Measurements from ENCODE around the gene SH3PXD2A. TPM values are rescaled to one million over a fixed set of nuclear protein-coding genes. Genes with fewer than 3 reads are reported as not detected.

SH3PXD2A gene
- total and polyA plus RNA-seq, 4 donors = 18.7 to 69.1 (median 42.5) TPM

DNA sequence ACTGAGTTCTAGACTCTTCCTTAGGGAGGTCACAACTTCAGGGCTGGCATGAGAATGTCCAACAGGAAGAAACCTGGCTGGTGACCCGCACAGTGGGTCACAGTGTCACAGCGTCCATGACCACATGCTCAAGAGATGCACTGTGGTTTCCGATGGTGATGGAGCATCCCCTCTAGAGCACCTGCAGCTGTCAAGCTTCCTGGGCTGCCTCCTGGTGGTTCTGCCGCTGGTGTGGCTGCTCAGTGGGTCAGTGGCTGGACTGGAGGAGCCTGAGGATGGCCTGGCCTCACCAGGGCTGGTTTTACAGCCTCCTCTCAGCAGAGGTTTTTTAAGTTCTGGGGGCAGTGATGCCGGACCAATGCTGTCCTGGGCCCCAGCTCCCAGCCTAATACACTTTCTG, 149.3 kb downstream of the SH3PXD2A start:
- WGBS, 2 donors = 90 to 92% methylated on average over 5 of the region's 5 CpGs
- H3K27me3 ChIP-seq (ENCODE audit: control insufficient read depth in 1 of 2, insufficient read depth in 2 of 2, low read length in 1 of 2) = no peaks in the 10 kb centered on the region
- no peaks in the 10 kb centered on the region for H3K36me3 ChIP-seq (ENCODE audit: control insufficient read depth in 1 of 2, insufficient read depth in 2 of 2, low read length in 1 of 2)
- no peak overlapping the region for H3K27ac ChIP-seq (ENCODE audit: low read depth in 1 of 2, low read length in 2 of 2)
- no peaks in the 10 kb centered on the region for H3K9me3 ChIP-seq (ENCODE audit: control insufficient read depth, low read length)
- DNase-seq (no peak), ATAC-seq (ENCODE audit: low FRiP score) (no peak)
- no peak overlapping the region for H3K4me3 ChIP-seq (ENCODE audit: low read length in 2 of 2)
- intact Hi-C loops (cut with DNase I) = no loop called here
- H3K4me1 ChIP-seq (ENCODE audit: control insufficient read depth in 1 of 2, insufficient read depth in 2 of 2, low read length in 2 of 2) = no peaks in the 10 kb centered on the region

DNA sequence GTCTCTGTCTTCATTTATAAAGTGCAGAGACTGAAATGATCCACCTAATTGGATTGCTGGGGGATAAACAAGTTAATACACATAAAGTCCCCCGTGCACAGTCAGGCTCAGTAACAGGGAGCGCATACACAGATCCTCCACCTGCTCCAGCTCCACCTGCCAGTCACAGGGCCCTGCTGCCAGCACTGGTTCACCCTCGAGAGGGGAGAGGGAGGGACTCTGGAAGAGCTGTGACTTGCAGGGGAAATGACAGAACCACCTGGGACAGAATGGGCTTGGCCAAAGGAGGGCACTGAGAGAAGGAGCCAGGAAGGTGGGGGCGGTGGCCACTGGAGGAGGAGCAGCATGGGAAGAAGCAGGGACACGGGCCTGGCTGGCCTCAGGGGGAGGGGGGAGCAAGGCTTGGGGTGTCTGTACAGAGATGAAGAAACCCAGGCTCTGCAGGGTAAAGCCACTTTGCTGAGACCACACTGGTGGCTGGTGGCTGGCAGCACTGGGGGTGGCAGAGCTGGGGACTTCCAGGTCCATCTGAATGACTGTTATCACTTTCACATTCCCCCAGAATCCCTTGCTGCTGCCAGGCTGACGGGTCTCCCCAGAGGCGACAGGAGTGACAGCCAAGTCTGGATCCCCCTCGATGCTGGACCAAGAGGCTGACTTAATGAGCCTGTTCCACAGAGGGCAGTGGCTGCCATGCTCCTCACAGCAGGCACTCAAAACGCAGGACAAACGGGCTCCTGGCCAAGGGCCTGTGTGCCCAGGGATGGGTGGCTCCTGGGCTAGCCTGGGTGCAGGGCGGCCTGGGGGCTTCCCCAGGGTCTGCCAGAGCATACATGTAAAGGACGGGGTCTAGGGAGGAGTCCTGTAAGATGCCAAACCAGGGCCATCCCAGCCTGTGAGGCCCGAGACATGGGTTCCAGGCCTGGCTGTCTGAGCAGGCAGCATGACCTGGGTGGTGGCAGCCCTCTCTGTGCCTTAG, 151.1 kb downstream of the SH3PXD2A start:
- ATAC-seq (ENCODE audit: low FRiP score) = no peak
- no peak overlapping the region for H3K27ac ChIP-seq (ENCODE audit: low read depth in 1 of 2, low read length in 2 of 2)
- 79 to 82% methylated on average over 13 of the region's 13 CpGs for whole genome bisulfite sequencing, 2 donors

DNA sequence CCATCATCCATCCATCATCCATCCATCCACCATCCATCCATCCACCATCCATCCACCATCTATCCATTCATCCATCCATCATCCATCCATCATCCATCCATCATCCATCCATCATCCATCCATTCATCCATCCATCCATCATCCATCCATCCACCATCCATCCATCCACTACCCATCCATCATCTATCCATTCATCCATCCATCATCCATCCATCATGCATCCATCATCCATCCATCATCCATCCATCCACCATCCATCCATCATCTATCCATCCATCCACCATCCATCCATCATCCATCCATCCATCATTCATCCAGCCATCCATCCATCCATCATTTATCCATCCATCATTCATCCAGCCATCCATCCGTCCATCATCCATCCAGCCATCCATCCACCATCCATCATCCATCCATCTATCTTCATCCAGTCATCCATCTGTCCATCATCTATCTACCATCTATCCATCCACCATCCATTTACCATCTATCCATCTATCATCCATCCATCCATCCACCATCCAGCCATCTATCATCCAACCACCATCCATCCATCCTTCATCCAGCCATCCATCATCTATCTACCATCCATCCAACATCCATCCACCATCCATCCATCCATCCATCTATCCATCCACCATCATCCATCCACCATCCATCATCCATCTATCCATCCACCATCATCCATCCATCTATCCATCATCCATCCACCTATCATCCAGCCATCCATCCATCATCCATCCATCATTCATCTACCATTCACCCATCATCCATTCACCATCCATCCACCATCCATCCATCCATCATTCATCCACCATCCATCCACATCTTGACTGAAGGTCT, 153.8 kb downstream of the SH3PXD2A start:
- ATAC-seq (ENCODE audit: low FRiP score) (no peak), DNase-seq (no peak)
- Histone ChIP-seq H3K27me3 (ENCODE audit: control insufficient read depth in 1 of 2, insufficient read depth in 2 of 2, low read length in 1 of 2) (no peaks in the 10 kb centered on the region), H3K4me3 (ENCODE audit: low read length in 2 of 2) (no peak overlapping the region), H3K36me3 (ENCODE audit: control insufficient read depth in 1 of 2, insufficient read depth in 2 of 2, low read length in 1 of 2) (no peaks in the 10 kb centered on the region), H3K27ac (ENCODE audit: low read depth in 1 of 2, low read length in 2 of 2) (no peak overlapping the region), H3K9me3 (ENCODE audit: control insufficient read depth, low read length) (no peaks in the 10 kb centered on the region), H3K4me1 (ENCODE audit: control insufficient read depth in 1 of 2, insufficient read depth in 2 of 2, low read length in 2 of 2) (no peaks in the 10 kb centered on the region)
- intact Hi-C loops (cut with DNase I) = no loop called here
- WGBS, 2 donors = 63 to 81% methylated on average over 1 of the region's 1 CpG

More for the DNA sequence above, 151.1 kb downstream of the SH3PXD2A start:
- intact Hi-C loops (cut with DNase I) = no loop called here
- Histone ChIP-seq H3K9me3 (ENCODE audit: control insufficient read depth, low read length) (no peaks in the 10 kb centered on the region), H3K4me1 (ENCODE audit: control insufficient read depth in 1 of 2, insufficient read depth in 2 of 2, low read length in 2 of 2) (no peaks in the 10 kb centered on the region), H3K27me3 (ENCODE audit: control insufficient read depth in 1 of 2, insufficient read depth in 2 of 2, low read length in 1 of 2) (no peaks in the 10 kb centered on the region), H3K36me3 (ENCODE audit: control insufficient read depth in 1 of 2, insufficient read depth in 2 of 2, low read length in 1 of 2) (no peaks in the 10 kb centered on the region), H3K4me3 (ENCODE audit: low read length in 2 of 2) (no peak overlapping the region)
- no peak for DNase-seq

DNA sequence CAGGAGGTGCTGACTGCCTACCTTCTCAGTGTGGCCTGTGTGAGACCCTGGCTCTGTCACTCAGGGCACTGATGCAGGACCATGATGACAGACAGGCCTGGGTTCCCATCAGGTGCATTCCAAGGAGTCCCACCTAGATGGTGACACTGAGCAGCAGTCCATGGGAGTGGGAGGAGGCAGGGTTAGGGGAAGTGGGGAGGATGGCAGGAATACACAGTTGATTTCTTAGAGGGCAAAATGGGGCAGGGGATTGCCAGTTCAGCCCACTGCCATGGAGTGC, 155.0 kb downstream of the SH3PXD2A start:
- ATAC-seq (ENCODE audit: low FRiP score) (no peak), DNase-seq (no peak)
- Histone ChIP-seq H3K4me3 (ENCODE audit: low read length in 2 of 2) (no peak overlapping the region), H3K4me1 (ENCODE audit: control insufficient read depth in 1 of 2, insufficient read depth in 2 of 2, low read length in 2 of 2) (no peaks in the 10 kb centered on the region), H3K27ac (ENCODE audit: low read depth in 1 of 2, low read length in 2 of 2) (no peak overlapping the region), H3K9me3 (ENCODE audit: control insufficient read depth, low read length) (no peaks in the 10 kb centered on the region), H3K36me3 (ENCODE audit: control insufficient read depth in 1 of 2, insufficient read depth in 2 of 2, low read length in 1 of 2) (no peaks in the 10 kb centered on the region), H3K27me3 (ENCODE audit: control insufficient read depth in 1 of 2, insufficient read depth in 2 of 2, low read length in 1 of 2) (no peaks in the 10 kb centered on the region)
- intact Hi-C loops (cut with DNase I) = no loop called here

DNA sequence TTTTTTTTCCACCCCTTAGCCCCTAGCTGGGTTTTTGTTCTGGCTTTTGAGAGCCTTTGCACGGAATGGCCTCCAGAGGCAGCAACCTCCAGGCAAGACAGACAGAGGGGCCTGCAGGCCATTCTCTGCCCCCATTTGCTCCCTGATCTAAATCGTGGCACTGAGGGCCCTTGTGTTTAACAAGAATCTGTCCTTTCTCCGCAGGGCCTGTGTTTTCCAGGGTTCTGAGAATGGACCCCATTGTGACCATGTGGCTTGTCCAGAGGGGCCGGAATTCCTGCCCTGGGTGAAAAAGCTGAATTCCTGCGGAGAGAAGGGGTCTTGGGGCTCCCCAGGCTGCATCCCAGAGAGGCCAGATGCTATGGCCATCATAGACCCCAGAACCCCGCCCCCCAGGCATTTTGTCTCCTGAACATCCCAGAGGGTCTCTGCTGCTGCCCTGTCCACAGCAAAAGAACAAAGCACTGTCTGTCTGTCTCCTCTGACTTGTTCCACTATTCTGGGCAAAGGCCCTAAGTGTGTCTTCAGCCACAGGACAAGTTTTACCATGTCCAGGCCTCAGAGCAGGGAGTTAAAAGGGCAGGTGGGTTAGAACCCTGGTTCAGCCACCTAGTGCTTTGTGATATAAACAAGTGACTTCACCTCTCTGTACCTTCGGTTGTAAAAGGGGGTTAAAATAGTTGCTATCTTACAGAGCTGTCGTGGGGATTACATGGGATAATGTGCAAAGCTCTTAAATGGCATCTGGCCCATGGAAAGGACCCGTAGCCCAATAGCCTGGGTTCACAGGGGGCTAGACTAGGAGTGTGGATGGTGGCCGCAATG, 155.6 kb downstream of the SH3PXD2A start:
- Histone ChIP-seq H3K4me1 (ENCODE audit: control insufficient read depth in 1 of 2, insufficient read depth in 2 of 2, low read length in 2 of 2) (no peaks in the 10 kb centered on the region), H3K36me3 (ENCODE audit: control insufficient read depth in 1 of 2, insufficient read depth in 2 of 2, low read length in 1 of 2) (no peaks in the 10 kb centered on the region), H3K27me3 (ENCODE audit: control insufficient read depth in 1 of 2, insufficient read depth in 2 of 2, low read length in 1 of 2) (no peaks in the 10 kb centered on the region), H3K27ac (ENCODE audit: low read depth in 1 of 2, low read length in 2 of 2) (no peak overlapping the region), H3K9me3 (ENCODE audit: control insufficient read depth, low read length) (no peaks in the 10 kb centered on the region), H3K4me3 (ENCODE audit: low read length in 2 of 2) (no peak overlapping the region)
- WGBS, 2 donors = 88 to 90% methylated on average over 10 of the region's 10 CpGs
- DNase-seq (no peak), ATAC-seq (ENCODE audit: low FRiP score) (no peak)
- intact Hi-C loops (cut with DNase I) = no loop called here

DNA sequence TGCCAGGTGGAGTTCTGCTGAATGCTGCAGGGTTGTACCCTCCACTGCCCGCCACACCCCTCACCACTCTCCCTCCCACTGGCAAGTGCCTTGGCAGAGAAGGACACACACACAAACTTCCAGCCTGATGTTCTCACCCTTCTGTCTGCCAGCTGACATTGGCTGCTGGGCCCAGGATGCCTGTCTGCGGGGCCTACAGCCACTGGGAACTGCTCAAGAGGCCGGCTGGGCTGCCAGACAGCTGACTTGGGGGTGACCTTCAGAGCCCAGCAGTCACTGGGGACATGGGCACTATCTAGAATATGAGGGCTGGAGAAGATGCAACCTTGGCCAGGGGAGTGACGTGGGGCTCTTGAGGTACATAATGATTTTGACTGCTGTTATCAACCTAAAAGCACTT, 157.1 kb downstream of the SH3PXD2A start:
- 41 to 44% methylated on average over 4 of the region's 4 CpGs for WGBS, 2 donors
- intact Hi-C loops (cut with DNase I) = no loop called here
- Histone ChIP-seq H3K27ac (ENCODE audit: low read depth in 1 of 2, low read length in 2 of 2) (no peak overlapping the region), H3K36me3 (ENCODE audit: control insufficient read depth in 1 of 2, insufficient read depth in 2 of 2, low read length in 1 of 2) (no peaks in the 10 kb centered on the region), H3K4me3 (ENCODE audit: low read length in 2 of 2) (no peak overlapping the region), H3K9me3 (ENCODE audit: control insufficient read depth, low read length) (no peaks in the 10 kb centered on the region), H3K4me1 (ENCODE audit: control insufficient read depth in 1 of 2, insufficient read depth in 2 of 2, low read length in 2 of 2) (no peaks in the 10 kb centered on the region), H3K27me3 (ENCODE audit: control insufficient read depth in 1 of 2, insufficient read depth in 2 of 2, low read length in 1 of 2) (no peaks in the 10 kb centered on the region)
- DNase-seq (no peak), ATAC-seq (ENCODE audit: low FRiP score) (no peak)

DNA sequence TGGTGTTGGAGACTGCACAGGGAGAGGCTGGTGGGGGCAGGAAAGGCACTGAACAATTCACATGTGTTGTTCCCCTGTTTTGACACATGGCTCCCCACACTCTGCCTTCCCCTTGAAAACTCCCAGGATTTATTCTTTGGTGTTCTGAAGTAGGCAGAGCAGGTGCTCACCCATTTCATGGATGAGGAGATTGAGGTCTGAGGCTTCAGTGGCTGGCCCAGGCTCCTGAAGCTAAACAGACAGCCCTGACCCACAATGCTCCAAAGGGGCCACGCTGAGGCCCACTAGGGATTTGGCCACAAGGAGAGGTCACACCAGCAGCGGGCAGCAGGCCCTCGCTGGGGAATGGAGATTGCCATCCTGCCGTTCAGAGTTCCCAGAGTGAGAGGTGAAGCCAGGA, 157.6 kb downstream of the SH3PXD2A start:
- intact Hi-C loops (cut with DNase I) = no loop called here
- ATAC-seq (ENCODE audit: low FRiP score) = no peak
- no peak overlapping the region for H3K4me3 ChIP-seq (ENCODE audit: low read length in 2 of 2)
- WGBS, 2 donors = 77 to 92% methylated on average over 4 of the region's 4 CpGs
- no peaks in the 10 kb centered on the region for H3K27me3 ChIP-seq (ENCODE audit: control insufficient read depth in 1 of 2, insufficient read depth in 2 of 2, low read length in 1 of 2)
- H3K36me3 ChIP-seq (ENCODE audit: control insufficient read depth in 1 of 2, insufficient read depth in 2 of 2, low read length in 1 of 2) = no peaks in the 10 kb centered on the region
- no peak overlapping the region for H3K27ac ChIP-seq (ENCODE audit: low read depth in 1 of 2, low read length in 2 of 2)
- H3K4me1 ChIP-seq (ENCODE audit: control insufficient read depth in 1 of 2, insufficient read depth in 2 of 2, low read length in 2 of 2) = no peaks in the 10 kb centered on the region
- no peak for DNase-seq
- H3K9me3 ChIP-seq (ENCODE audit: control insufficient read depth, low read length) = no peaks in the 10 kb centered on the region

DNA sequence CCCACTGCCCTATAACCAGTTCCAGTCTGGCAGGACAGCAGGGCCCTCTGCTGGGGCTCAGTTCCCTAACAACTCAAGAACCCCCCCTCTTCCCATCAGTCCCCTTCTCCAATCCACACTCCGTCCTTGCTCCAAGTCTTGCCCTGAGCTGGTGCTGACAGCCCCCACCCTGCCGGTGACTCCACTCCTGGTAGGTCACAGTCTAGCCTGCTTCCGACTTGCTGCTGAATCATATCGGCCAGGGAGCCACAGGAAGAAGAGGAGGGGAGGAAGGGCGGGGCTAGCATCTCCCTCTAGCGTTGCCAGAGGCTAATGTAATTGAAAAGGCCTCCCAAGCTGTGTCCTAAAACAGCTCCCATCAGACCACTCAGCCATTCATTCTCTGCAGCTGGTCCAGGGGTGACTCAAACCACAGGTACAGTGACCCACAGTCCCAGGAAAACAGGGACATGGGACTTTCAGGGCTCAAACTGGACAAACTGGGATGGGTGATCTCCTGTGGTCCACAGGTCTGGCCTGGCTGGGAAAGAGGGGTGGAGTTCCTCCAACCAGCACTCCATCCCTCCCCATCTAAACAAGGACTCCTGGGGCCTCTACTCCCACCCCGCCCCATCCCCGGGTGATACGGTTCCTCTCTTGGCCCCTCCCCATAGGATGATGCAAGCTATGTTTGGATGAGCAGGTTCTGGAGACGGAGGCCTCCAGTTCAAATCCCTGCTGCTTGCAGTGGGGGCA, 158.8 kb downstream of the SH3PXD2A start:
- intact Hi-C loops (cut with DNase I) = no loop called here
- 38 to 45% methylated on average over 10 of the region's 10 CpGs for WGBS, 2 donors
- no peaks in the 10 kb centered on the region for H3K4me1 ChIP-seq (ENCODE audit: control insufficient read depth in 1 of 2, insufficient read depth in 2 of 2, low read length in 2 of 2)
- ATAC-seq (ENCODE audit: low FRiP score) (peak; percentile 79), DNase-seq (peak; percentile 91 to 92)
- H3K4me3 ChIP-seq (ENCODE audit: low read length in 2 of 2) = no peak overlapping the region
- H3K36me3 ChIP-seq (ENCODE audit: control insufficient read depth in 1 of 2, insufficient read depth in 2 of 2, low read length in 1 of 2) = no peaks in the 10 kb centered on the region
- no peak overlapping the region for H3K27ac ChIP-seq (ENCODE audit: low read depth in 1 of 2, low read length in 2 of 2)
- no peaks in the 10 kb centered on the region for H3K27me3 ChIP-seq (ENCODE audit: control insufficient read depth in 1 of 2, insufficient read depth in 2 of 2, low read length in 1 of 2)
- H3K9me3 ChIP-seq (ENCODE audit: control insufficient read depth, low read length) = no peaks in the 10 kb centered on the region

All from aorta (tissue), 5 donors.